K562 (cell line): ENCODE results near the gene LILRB3. TPM values are rescaled to one million over a fixed set of nuclear protein-coding genes. Genes with fewer than 3 reads are reported as not detected.

ENCODE experiments used
- CC2D1A ChIP-seq: fragments of 450-650 bp; IDR thresholded peaks from 2 replicates; pipeline ENCODE4 v1.6.1; 2017; ENCODE audit warnings: mild to moderate bottlenecking
- FUS ChIP-seq: fragments of 200-400 bp; formaldehyde crosslinking; optimal IDR thresholded peaks from 2 replicates; pipeline ENCODE3; 2017; ENCODE audit warnings: low read depth, low read length
- NCOA6 ChIP-seq: fragments of 450-650 bp; IDR thresholded peaks from 2 replicates; pipeline ENCODE4 v1.6.1; 2017; ENCODE audit warnings: mild to moderate bottlenecking
- NR3C1 ChIP-seq: sonication (generic); formaldehyde crosslinking; IDR thresholded peaks from 2 replicates; pipeline ENCODE4 v1.8.1; 2022; ENCODE audit warnings: missing genetic modification reagents
- PHF21A ChIP-seq: fragments of 450-650 bp; IDR thresholded peaks from 2 replicates; pipeline ENCODE4 v1.6.1; 2017; ENCODE audit warnings: low read depth, borderline replicate concordance
- POLR3G ChIP-seq: IDR thresholded peaks from 2 replicates; pipeline ENCODE4 v1.6.1; 2011; ENCODE audit not compliant: insufficient read length, insufficient replicate concordance; ENCODE audit errors: extremely low read depth
- PTTG1 ChIP-seq: fragments of 450-650 bp; IDR thresholded peaks from 2 replicates; pipeline ENCODE4 v1.6.1; 2016; ENCODE audit warnings: low read depth, mild to moderate bottlenecking, missing genetic modification characterization, missing compliant biosample characterization
- RFX7 ChIP-seq: fragments of 250-450 bp; sonication (Bioruptor Pico); IDR thresholded peaks from 2 replicates; pipeline ENCODE4 v1.5.1; 2021; ENCODE audit warnings: mild to moderate bottlenecking
- RHOXF2B ChIP-seq: fragments of 250-450 bp; sonication (Bioruptor Pico); conservative IDR thresholded peaks from 2 replicates; pipeline ENCODE4 v1.5.1; 2021
- RNF2 ChIP-seq: sonication (generic); IDR thresholded peaks from 2 replicates; pipeline ENCODE4 v1.6.1; 2016
- SETDB1 ChIP-seq: IDR thresholded peaks from one replicate; pipeline ENCODE4 v1.6.1; 2012; ENCODE audit warnings: low read length, control low read depth, inconsistent platforms
- SMAD4 ChIP-seq: fragments of 250-450 bp; sonication (Bioruptor Pico); conservative IDR thresholded peaks from 2 replicates; pipeline ENCODE4 v1.8.0; 2021; ENCODE audit warnings: inconsistent platforms, mild to moderate bottlenecking, moderate library complexity
- SMARCA4 ChIP-seq: fragments of 450-650 bp; IDR thresholded peaks from 2 replicates; pipeline ENCODE4 v1.6.1; 2016
- SNRNP70 ChIP-seq: fragments of 200-400 bp; formaldehyde crosslinking; optimal IDR thresholded peaks from 2 replicates; pipeline ENCODE3; 2017; ENCODE audit warnings: low read depth, low read length
- ZKSCAN1 ChIP-seq: fragments of 150-350 bp; IDR thresholded peaks from 2 replicates; pipeline ENCODE4 v1.6.1; 2016; ENCODE audit warnings: low read depth, low read length
- ZNF384 ChIP-seq: IDR thresholded peaks from 2 replicates; pipeline ENCODE4 v1.6.1; 2012; ENCODE audit warnings: low read depth, low read length, improper control_type of control experiment
- polyA plus RNA-seq, 8 experiments: library from polyadenylated mRNA; depleted of rRNA in 4 of 8; stranded (reverse) in 5 of 8; unstranded in 3 of 8; fragments of >200 nt; fragmentation: Nextera tagmentation in 2 of 8; fragmentation: Illumina TruSeq in 1 of 8; extraction: Ambion mirVana in 2 of 8; extraction: Trizol in 1 of 8; gene quantifications; 2 replicates each; pipeline versions ENCODE4 v1.2.1 to v1.2.3, GENCODE V29; 2011 to 2014; ENCODE audit warnings: inconsistent platforms in 1 of 8, missing spikeins in 1 of 8
- total RNA-seq, 7 experiments: library from RNA; depleted of rRNA in 6 of 7; stranded (reverse); fragments of >200 nt in 6 of 7; fragmentation: Illumina TruSeq in 2 of 7; extraction: Trizol in 2 of 7; gene quantifications; 2 replicates each; pipeline versions ENCODE4 v1.2.1 to v1.2.3, GENCODE V29; 2011 to 2021; ENCODE audit warnings: low replicate concordance in 1 of 7
- TF ChIP-seq, protein P1 (sequence below): sonication (generic); formaldehyde crosslinking; IDR thresholded peaks from 2 replicates; pipeline ENCODE4 v1.8.0; 2023; ENCODE audit warnings: mild to moderate bottlenecking, missing genetic modification reagents
- TF ChIP-seq, protein P2 (sequence below): fragments of 250-450 bp; sonication (Bioruptor Pico); IDR thresholded peaks from 2 replicates; pipeline ENCODE4 v1.5.0; 2020; ENCODE audit warnings: mild to moderate bottlenecking
- TF ChIP-seq, protein P3 (sequence below): fragments of 250-450 bp; sonication (Bioruptor Pico); IDR thresholded peaks from 2 replicates; pipeline ENCODE4 v1.5.0; 2022; ENCODE audit warnings: mild to moderate bottlenecking
- TF ChIP-seq, protein P4 (sequence below): sonication (generic); formaldehyde crosslinking; IDR thresholded peaks from 2 replicates; pipeline ENCODE4 v1.8.0; 2022; ENCODE audit warnings: mild to moderate bottlenecking, missing genetic modification reagents, borderline replicate concordance

The LILRB3 gene
- total and polyA plus RNA-seq, 9 of the 15 experiments (the other 6 are each of a cell fraction or from before 2014, with no cell fraction given) = 0.01 to 0.09 TPM; not detected in 7

DNA sequence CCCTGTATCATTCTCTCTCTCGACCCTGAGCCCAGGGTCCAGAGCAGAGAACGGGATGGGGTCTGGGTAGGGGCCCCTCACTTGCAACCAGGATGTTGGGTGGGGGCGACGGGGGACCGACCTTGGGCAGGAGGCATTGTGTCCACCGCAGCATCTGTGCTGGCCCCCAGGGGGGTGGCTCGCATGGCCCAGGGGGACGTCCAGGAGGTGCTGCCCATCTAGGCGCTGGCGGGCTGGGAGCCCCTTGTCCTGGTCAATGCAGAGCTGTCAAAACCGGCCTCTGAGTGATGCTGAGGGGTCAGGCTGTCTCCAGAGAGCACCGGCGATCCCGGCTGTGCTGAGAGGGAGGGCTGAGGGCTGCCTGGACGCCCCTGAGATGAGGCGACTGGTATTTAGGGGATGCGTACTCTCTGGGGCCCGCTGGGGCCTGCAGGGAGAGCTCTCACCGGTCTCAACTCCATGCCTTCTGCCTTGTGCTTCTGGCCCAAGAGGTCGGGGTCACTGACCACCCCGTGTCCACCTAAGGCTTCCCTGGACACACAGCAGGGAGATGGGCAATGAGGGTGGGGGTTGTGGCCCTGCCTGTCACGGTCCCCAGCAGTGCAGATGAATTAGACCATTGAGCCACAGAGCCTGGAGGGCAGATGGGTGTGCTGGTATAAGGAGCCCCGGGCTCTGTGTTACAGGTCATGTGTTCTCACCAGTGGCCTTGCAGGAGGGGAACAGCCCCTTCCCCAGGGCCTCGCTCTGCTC is 13.6 kb downstream of the LILRB3 start (continued):
- TF ChIP-seq, protein P1, sequence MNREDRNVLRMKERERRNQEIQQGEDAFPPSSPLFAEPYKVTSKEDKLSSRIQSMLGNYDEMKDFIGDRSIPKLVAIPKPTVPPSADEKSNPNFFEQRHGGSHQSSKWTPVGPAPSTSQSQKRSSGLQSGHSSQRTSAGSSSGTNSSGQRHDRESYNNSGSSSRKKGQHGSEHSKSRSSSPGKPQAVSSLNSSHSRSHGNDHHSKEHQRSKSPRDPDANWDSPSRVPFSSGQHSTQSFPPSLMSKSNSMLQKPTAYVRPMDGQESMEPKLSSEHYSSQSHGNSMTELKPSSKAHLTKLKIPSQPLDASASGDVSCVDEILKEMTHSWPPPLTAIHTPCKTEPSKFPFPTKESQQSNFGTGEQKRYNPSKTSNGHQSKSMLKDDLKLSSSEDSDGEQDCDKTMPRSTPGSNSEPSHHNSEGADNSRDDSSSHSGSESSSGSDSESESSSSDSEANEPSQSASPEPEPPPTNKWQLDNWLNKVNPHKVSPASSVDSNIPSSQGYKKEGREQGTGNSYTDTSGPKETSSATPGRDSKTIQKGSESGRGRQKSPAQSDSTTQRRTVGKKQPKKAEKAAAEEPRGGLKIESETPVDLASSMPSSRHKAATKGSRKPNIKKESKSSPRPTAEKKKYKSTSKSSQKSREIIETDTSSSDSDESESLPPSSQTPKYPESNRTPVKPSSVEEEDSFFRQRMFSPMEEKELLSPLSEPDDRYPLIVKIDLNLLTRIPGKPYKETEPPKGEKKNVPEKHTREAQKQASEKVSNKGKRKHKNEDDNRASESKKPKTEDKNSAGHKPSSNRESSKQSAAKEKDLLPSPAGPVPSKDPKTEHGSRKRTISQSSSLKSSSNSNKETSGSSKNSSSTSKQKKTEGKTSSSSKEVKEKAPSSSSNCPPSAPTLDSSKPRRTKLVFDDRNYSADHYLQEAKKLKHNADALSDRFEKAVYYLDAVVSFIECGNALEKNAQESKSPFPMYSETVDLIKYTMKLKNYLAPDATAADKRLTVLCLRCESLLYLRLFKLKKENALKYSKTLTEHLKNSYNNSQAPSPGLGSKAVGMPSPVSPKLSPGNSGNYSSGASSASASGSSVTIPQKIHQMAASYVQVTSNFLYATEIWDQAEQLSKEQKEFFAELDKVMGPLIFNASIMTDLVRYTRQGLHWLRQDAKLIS (CRISPR knock-in tag) = no peak
- TF ChIP-seq RHOXF2B (CRISPR knock-in tag) = no peak
- TF ChIP-seq FUS = no peak
- TF ChIP-seq NCOA6 = no peak
- no peak for TF ChIP-seq RFX7 (CRISPR knock-in tag)
- no peak for TF ChIP-seq CC2D1A
- TF ChIP-seq, protein P2, sequence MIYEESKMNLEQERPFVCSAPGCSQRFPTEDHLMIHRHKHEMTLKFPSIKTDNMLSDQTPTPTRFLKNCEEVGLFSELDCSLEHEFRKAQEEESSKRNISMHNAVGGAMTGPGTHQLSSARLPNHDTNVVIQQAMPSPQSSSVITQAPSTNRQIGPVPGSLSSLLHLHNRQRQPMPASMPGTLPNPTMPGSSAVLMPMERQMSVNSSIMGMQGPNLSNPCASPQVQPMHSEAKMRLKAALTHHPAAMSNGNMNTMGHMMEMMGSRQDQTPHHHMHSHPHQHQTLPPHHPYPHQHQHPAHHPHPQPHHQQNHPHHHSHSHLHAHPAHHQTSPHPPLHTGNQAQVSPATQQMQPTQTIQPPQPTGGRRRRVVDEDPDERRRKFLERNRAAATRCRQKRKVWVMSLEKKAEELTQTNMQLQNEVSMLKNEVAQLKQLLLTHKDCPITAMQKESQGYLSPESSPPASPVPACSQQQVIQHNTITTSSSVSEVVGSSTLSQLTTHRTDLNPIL (CRISPR knock-in tag) = no peak
- TF ChIP-seq ZNF384 = no peak
- TF ChIP-seq SMAD4 (CRISPR knock-in tag) = no peak
- TF ChIP-seq, protein P3, sequence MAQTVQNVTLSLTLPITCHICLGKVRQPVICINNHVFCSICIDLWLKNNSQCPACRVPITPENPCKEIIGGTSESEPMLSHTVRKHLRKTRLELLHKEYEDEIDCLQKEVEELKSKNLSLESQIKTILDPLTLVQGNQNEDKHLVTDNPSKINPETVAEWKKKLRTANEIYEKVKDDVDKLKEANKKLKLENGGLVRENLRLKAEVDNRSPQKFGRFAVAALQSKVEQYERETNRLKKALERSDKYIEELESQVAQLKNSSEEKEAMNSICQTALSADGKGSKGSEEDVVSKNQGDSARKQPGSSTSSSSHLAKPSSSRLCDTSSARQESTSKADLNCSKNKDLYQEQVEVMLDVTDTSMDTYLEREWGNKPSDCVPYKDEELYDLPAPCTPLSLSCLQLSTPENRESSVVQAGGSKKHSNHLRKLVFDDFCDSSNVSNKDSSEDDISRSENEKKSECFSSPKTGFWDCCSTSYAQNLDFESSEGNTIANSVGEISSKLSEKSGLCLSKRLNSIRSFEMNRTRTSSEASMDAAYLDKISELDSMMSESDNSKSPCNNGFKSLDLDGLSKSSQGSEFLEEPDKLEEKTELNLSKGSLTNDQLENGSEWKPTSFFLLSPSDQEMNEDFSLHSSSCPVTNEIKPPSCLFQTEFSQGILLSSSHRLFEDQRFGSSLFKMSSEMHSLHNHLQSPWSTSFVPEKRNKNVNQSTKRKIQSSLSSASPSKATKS (CRISPR knock-in tag) = no peak
- no peak for TF ChIP-seq NR3C1
- no peak for TF ChIP-seq SMARCA4
- TF ChIP-seq RNF2 = no peak
- TF ChIP-seq SNRNP70 = no peak
- no peak for TF ChIP-seq PHF21A
- no peak for TF ChIP-seq SETDB1
- TF ChIP-seq PTTG1 (tag) = no peak
- TF ChIP-seq, protein P4, sequence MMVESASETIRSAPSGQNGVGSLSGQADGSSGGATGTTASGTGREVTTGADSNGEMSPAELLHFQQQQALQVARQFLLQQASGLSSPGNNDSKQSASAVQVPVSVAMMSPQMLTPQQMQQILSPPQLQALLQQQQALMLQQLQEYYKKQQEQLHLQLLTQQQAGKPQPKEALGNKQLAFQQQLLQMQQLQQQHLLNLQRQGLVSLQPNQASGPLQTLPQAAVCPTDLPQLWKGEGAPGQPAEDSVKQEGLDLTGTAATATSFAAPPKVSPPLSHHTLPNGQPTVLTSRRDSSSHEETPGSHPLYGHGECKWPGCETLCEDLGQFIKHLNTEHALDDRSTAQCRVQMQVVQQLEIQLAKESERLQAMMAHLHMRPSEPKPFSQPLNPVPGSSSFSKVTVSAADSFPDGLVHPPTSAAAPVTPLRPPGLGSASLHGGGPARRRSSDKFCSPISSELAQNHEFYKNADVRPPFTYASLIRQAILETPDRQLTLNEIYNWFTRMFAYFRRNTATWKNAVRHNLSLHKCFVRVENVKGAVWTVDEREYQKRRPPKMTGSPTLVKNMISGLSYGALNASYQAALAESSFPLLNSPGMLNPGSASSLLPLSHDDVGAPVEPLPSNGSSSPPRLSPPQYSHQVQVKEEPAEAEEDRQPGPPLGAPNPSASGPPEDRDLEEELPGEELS (CRISPR knock-in tag) = no peak
- no peak for TF ChIP-seq ZKSCAN1
- no peak for TF ChIP-seq POLR3G
